Kidney glomerular epithelial cell (primary cell): ENCODE results near the gene PLPP2.
"Not testable (repeated sequence)": the region's sequence is repeated elsewhere in the genome, so short reads cannot be mapped to it uniquely, and the experiment has no call there.

Experiments
- DNase-seq: peaks from one replicate; lab custom pipeline; 2025; lab: John Stamatoyannopoulos, UW

PLPP2 gene

DNA sequence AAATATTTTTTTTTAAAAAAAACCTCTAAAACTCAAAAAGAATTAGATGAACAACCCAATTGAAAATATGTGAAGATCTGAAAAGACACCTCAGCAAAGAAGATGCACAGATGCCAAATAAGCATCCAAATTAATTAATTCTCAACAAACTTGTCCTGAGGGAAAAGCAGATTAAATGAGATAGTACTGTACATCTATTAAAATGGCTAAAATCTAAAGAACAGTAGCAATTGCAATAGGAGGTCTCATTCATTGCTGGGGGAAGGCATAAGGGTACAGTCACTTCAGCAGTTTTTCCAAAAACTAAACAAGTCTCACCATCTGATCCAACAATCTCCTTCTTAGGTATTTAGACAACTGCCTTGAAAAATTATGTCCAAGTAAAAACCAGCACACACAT lies 22.0 kb downstream of the PLPP2 start:
- no peak for DNase-seq

DNA sequence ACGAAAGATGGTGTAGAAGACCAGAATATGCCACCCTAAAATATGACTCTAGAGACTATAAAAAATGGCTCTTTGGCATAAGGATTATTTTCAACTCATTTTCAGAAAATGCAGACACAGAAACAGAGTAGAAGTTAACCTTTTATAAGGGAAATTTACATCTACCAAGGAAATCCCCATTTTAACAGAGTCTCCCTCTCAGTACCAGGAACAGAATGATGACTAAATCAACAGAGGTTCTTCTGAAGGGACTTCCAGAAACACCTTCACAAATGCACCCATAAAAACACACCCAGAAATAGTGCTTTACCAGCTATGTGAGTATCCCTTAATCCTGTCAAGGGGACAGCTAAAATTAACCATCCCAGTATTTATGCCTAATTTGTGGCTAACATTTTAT lies 29.1 kb downstream of the PLPP2 start:
- no peak for DNase-seq

DNA sequence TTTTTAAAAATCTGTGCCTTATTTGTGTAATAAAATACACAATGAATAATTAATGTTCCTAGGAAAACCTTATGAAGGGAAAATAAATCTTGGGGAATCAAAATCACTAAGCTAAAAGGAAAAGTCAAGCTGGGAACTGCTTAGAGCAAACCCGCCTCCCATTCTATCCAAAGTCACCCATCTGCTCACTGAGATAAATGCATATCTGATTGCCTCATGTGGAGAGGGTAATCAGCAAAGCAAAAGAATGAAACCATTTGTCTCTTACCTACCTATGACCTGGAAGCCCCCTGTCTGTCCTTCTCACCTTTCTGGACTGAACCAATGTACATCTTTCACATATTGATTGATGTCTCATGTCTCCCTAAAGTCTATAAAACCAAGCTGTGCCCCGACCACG lies 34.4 kb downstream of the PLPP2 start:
- not testable (repeated sequence) for DNase-seq

DNA sequence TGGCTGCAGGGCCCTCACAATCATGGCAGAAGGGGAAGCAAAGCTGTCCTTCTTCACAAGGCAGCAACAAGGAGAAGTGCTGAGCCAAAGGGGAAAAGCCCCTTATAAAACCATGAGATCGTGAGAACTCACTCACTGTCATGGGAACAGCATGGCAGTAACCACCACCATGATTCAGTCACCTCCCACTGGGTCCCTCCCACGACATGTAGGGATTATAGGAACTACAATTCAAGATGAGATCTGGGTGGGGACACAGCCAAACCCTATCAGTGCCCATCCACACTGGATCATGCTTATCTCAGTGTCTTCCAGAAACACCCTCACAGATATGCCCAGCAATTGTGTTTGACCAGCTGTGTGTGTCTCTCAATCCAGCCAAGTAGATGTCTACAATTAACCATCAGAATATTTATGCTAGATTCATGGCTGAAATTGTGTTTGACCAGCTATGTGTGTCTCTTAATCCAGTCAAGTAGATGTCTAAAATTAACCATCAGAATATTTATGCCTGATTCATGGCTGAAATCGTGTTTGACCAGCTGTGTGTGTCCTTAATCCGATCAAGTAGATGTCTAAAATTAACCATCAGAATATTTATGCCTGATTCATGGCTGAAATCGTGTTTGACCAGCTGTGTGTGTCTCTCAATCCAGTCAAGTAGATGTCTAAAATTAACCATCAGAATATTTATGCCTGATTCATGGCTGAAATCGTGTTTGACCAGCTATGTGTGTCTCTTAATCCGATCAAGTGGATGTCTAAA lies 38.6 kb downstream of the PLPP2 start:
- DNase-seq = not testable (repeated sequence)

DNA sequence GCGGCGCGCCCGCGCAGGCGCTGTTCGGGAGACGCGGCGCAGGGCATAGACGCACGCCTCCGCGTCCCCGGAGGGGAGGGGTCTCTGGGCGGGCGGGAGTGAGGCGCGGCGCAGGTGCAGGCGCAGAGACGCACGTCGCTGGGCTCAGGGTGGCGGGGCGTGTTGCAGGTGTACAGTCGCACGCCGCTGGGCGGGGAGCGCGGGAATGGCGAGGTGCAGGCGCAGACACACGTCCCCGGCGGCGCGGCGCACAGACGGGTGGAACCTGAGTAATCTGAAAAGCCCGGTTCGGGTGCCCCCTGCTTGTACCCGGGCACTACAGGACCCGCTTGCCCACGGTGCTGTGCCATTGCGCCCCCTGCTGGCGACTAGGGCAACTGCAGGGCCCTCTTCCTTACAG lies 44.7 kb downstream of the PLPP2 start:
- no peak for DNase-seq

DNA sequence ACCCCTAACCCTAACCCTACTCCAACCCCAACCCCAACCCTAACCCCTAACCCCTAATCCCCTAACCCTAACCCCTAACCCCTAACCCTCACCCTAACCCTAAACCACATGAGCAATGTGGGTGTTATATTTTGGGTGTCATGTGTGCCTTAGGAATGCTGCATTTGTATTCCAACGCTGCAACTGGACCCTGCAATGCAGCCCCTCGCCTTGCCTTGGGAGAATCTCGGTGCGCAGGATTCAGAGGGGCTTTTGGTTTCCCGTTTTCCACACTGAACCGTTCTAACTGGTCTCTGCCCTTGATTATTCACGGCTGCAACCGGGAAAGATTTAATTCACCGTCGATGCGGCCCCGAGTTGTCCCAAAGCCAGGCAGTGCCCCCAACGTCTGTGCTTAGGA lies 45.3 kb downstream of the PLPP2 start:
- not testable (repeated sequence) for DNase-seq

DNA sequence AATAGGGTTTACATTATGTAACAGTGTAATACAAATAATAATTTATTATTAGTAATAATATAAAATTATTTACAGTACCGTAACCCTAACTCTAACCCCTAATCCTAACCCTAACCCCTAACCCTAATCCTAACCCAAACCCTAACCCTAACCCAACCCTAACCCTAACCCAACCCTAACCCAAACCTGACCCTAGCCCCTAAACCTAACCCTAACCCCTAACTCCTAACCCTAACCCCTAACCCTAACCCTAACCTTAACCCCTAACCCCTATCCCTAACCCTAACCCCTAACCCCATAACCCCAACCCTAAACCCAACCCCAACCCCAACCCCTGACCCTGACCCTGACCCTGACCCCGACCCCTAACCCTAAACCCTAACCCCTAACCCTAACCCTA lies 45.7 kb downstream of the PLPP2 start:
- DNase-seq = no peak
